22Rv1 (cell line): Measurements from ENCODE around the gene LRP11.

Experiments used
- H3K27ac ChIP-seq: fragments of 450-650 bp; 2 replicates; pipeline ENCODE4 v1.5.1; 2017
- CTCF ChIP-seq: fragments of 450-650 bp; IDR thresholded peaks from 2 replicates; pipeline ENCODE4 v1.5.1; 2017; ENCODE audit warnings: mild to moderate bottlenecking
- ZFX ChIP-seq: fragments of 450-650 bp; IDR thresholded peaks from 2 replicates; pipeline ENCODE4 v1.6.1; 2017; ENCODE audit warnings: antibody characterized with exemption, borderline replicate concordance

Gene LRP11

GRCh38 chr6:149809798-149810197, 54.4 kb downstream of the LRP11 start:
- H3K27ac ChIP-seq = no peak overlapping the region
- TF ChIP-seq CTCF (no peak), ZFX (no peak)

GRCh38 chr6:149806127-149806526, 58.0 kb downstream of the LRP11 start:
- H3K27ac ChIP-seq = no peak overlapping the region
- TF ChIP-seq CTCF (no peak), ZFX (no peak)

GRCh38 chr6:149783551-149783950, 80.6 kb downstream of the LRP11 start:
- no peak for TF ChIP-seq CTCF
- no peak for TF ChIP-seq ZFX
- no peak overlapping the region for H3K27ac ChIP-seq

- TF ChIP-seq ZFX = no peak
- no peak for TF ChIP-seq CTCF
- H3K27ac ChIP-seq = no peak overlapping the region
Measured at GRCh38 chr6:149782337-149782736, 81.8 kb downstream of the LRP11 start.

- no peak for TF ChIP-seq CTCF
- TF ChIP-seq ZFX = no peak
- no peak overlapping the region for H3K27ac ChIP-seq
Measured at GRCh38 chr6:149781715-149782114, 82.4 kb downstream of the LRP11 start.

- no peak for TF ChIP-seq CTCF
- TF ChIP-seq ZFX = no peak
- H3K27ac ChIP-seq = 0 out of 2 replicates have a peak overlapping the region, but pooled peaks have one; percentile 18
Measured at GRCh38 chr6:149779644-149779963, 84.6 kb downstream of the LRP11 start.

- TF ChIP-seq ZFX = no peak
- no peak for TF ChIP-seq CTCF
- H3K27ac ChIP-seq = no peak overlapping the region
Measured at GRCh38 chr6:149777624-149778023, 86.5 kb downstream of the LRP11 start.
